ENCODE data around the gene KATNIP.

KATNIP gene

DNA sequence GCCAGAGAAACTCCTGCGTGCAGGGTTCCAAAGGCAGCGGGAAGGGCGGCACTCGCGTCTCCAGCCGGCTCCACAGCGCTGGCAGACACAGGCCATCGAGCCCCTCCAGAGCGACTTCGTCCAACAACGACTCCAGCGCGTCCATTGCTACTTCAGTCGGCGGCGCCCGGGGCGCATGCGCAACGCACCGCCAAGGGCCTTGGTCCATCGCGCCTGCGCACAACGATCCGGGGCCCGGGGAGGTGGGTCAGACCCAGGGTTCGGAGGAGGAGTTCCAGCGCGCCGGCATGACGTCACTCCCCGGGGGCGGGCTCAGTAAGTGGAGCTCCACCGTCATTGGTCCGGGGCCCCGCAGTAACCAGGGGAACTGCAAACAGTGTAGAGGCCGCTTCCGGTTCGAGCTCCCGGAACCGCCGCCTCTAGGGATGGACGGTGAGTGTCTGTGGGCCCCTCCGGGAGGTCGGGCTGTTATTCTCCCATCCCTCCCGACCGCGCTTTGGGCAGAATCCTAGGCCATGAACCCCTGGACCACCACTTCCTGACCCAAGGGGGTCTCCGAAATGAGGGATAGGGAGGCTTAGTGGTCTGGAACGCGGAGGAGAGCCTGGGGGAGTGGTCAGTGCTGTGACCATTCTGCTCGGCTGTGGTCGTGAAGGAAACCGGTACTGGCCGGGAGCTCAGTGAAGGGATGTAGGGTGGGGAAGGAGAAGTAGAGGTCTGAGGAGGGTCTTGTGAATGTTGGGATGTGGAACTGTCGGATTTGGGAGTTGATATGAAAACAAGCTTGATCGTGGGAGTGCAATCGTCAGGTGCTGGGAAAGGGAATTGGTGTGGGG, at the start of gene KATNIP, which contains the start of gene GTF3C1:
Gene KATNIP, plus strand, starts transcription at position 399 of the 836 bp plus-strand sequence. Its CDS starts 27 bp downstream, at position 426.
Gene GTF3C1, minus strand, starts transcription at position 168 of the 836 bp plus-strand sequence. Its CDS starts 23 bp downstream, at position 145.
- DNase-seq = peak; percentile 92

DNA sequence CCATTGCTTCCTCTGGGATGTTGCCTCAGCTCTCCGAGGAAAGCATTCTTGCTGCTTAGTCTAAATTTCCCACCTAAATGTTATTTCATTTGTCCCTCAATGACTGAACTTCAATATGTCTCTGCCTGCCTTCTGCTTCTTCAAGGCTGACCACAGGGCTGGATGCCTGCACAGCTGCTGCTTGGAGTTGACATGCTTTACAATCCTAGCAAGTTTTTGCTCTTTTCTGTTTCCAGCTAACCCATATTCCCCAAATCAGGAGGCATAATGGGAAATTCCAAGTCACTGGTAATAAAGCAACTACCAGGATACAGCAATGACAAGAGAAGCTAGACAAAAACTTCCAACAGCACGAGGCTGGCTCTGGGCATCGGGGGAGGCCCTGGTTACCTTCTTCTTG, 49.1 kb upstream of the KATNIP start:
- DNase-seq = no peak

DNA sequence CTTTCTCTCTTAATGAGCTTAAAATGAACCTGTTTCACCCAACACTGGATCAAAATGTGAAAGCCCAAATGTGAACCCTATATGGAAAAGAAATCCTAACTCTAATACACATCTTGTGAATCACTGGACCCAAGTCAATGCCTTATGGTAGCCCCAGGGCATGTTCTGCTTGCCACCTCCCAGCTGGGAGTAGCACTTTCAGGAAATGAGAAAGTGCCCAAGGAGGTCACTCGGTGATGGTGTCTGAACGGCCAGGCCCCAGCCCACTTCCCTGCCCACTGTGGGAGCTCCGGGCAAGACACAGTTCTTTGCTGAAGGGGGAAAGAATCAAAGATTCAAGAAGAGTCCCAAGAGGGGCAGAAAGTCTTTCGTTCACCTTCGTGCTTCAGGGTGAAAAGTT, 46.3 kb upstream of the KATNIP start:
- no peak for DNase-seq

DNA sequence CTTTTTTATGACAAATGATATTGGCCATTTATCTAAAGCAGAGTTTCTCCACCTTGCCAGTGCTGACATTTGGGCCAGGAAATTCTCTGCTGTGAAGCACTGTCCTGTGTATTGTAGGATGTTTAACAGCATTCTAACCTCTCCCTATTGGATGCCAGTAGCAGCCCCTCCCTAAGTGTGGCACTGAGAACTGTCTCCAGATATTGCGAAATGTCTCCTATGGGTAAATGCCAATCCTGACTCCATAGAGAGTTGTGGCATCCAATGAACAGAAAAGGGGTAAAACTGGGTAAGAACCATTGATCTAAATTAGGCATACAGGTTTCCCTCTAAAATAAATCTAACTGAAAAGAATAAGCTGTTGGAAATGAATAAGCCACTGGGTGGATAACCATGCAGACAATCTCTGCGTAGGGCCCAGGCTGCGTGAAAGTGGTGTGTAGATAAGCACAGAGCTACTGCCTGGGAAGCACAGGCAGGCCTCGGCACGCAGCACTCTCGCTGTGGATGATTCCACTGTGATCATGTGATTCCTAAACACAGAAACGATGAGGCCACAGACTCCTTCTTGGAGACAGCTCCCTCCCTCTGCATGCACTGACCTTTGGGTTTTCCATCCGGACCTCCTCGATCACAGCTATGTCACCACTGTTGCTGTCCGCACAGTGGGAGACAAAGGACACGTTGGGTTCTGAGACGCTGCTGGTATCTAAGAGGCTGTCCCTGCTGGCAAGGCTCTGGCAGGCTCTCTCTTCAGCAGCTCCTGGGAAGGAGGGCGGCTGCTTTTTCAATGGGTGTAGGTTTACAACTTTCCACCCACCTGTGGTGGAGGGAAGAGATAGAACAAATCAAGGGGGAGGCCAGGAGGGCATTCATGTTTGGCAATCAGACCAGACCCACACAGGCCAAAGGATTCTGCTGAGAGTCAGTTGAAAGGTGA, 44.4 kb upstream of the KATNIP start:
- DNase-seq = no peak

DNA sequence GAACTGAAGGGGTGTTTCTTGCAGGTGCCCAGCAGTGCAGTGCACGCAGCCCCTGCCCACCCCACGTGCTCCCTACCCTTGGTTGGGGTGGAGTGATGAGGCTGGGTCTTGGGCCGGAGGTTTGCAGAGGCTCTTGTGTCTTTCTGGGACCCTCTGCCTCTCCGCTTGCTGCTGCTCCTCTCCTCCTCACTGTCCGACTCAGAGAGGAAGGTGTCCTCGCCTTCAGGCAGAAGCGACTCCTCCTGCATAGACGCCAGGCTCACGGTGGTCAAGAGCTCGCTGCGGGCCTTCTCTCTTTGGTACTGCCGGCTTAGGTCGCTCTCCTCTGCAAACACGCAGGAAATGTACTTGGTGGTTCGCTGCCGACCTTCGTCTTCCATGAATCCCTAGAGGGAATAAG, 43.2 kb upstream of the KATNIP start:
- no peak for DNase-seq

DNA sequence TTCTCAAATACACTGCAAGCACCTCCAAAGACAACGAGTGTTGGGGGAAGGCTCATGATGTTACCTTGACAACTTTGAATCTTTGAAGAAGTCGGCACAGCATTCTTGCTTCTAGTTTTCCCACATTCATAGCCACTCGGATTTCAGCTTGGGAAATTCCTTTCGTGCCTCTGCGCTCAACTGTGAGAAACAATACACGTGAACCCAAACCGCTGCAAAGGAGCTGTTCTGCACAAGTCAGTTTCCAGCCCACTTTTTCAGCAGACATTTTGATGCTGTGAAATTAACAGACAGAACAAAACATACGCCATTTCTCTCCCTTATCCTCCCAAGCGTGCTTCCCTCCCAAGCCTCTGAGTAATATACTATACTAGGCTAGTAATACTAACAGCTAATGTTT, 41.5 kb upstream of the KATNIP start:
- no peak for DNase-seq

- DNase-seq = no peak
Measured at GRCh38 chr16:27511657-27512448, 38.1 kb upstream of the KATNIP start.

- DNase-seq = no peak
Measured at GRCh38 chr16:27514806-27515205, 35.1 kb upstream of the KATNIP start.

DNA sequence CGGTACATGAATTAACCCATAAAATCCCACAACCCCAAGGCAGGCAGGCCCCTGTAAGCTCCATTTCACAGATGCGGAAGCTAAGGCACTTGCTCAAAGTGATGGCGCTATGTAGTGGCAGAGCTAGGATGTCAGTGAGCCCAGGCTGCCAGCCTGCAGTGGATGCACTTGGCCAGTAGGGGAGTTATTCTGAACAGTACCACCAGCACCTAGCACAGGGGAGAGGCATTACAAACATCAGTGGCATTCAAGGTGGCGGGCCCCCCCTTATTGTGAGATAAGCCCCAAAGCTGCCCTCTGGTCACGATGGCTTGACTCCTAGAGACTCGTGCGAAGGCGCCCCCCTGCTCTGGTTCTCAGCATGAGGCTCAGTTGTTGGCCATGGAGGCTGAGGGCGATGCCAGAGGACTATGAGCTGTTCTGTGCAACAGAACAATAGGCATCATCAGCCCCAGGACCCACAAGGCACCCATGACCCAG, 34.0 kb upstream of the KATNIP start:
- DNase-seq = no peak

DNA sequence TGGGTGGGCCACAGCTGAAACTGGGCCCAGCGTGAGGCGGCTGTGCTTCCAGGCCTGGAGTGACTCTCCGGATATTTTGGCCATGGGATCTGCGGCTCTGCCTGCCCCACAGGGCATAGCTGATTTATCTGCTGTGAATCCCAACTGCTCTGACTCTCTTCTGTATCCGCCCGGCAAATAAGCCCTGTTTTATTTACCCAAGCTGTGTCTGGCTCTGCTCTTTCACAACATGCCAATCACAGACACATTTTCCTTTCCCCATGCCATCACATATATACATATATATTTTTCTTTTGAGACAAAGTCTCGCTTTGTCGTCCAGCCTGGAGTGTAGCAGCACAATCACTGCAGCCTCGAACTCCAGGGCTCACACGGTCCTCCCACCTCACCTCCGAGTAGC, 33.6 kb upstream of the KATNIP start:
- no peak for DNase-seq

GRCh38 chr16:27517664-27518063, 32.3 kb upstream of the KATNIP start:
- no peak for DNase-seq

DNA sequence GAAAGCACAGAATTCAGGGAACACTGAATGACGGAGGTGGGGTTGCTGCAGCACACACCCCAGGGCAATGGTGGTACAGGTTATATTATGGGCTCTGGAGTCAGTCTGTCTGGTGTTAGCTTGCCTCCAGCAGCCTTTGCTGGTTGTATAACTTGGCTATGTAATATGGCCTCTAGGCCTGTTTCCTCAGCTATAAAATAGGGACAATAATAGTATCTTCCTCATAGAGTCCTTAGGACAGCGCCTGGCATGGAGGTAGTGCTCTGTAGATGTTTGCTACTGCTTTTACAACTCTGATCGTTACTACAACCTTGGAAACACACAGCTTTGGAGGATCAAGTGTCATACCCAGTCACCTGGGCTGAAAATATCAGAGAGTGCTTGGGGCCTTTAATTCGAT, 31.7 kb upstream of the KATNIP start:
- DNase-seq = no peak

- DNase-seq = no peak
Measured at GRCh38 chr16:27520982-27521673, 28.8 kb upstream of the KATNIP start.

GRCh38 chr16:27522173-27522707, 27.7 kb upstream of the KATNIP start:
- no peak for DNase-seq

DNA sequence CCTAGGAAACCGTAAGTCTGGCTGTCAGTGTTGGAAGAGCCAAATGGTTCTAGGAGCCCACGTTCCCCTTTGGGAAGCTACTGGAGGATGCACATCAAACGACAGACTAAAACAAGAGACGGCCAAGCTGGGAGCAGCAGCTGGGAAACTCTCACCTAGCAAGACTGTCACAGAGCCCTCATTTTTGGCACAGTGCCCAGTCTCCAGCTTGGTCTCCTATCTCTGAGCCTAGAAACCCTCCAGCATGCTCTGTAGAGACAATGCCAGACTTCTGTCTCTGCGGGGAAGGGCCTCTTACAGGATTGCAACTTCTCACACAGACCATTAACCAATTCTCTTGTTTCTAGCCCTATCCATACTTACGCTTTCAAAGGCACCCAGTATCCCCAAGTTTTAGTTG, 23.8 kb upstream of the KATNIP start:
- DNase-seq = no peak

- DNase-seq = no peak
Measured at GRCh38 chr16:27528294-27528693, 21.6 kb upstream of the KATNIP start.

GRCh38 chr16:27529962-27530361, 20.0 kb upstream of the KATNIP start:
- DNase-seq = no peak

GRCh38 chr16:27531186-27531585, 18.8 kb upstream of the KATNIP start:
- no peak for DNase-seq

DNA sequence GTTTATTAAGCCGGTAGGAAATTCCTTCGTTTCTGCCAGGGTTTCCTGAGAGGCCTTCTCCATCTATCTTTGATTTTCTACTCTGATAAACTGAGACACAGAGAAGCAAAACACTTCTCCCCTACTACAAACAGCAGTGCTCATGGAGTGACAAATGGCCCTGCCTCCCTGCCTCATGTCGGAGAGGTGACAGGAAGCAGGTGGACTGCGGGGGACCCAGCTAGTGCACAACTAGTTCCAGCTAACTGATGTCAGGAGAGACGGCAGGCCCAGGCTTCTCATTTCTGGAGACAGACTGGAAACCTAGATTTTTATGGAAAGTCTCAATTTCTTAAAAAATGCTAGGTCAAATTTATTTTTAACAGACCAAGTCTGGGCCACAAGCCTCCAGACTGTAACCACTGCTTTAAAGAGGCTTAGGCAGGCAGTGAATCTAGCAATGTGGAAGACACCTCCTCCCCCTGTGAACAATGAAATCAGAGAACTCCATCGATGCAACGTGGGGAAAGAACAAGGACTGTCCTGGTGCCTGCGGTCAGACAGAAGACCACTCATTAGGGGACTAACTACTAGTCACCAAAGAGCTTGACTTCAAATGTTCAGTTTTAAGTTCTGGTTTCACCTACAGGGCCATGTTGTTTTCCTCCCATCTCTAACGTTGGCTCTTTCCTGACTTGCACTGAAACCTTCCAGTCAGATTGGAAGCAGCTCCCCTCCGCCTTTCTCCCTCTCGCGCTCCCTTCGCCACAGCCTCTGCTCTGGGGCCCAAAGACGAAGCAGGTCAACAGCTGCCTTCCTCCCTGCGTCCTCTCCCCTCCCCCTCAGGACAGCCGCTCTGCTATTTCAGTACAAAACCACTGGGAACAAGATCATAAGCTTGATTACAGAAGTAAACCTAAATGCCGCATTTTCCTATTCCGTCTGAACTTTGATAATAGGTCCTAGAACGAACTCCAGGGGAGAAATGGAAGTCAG, 17.8 kb upstream of the KATNIP start:
- no peak for DNase-seq

DNA sequence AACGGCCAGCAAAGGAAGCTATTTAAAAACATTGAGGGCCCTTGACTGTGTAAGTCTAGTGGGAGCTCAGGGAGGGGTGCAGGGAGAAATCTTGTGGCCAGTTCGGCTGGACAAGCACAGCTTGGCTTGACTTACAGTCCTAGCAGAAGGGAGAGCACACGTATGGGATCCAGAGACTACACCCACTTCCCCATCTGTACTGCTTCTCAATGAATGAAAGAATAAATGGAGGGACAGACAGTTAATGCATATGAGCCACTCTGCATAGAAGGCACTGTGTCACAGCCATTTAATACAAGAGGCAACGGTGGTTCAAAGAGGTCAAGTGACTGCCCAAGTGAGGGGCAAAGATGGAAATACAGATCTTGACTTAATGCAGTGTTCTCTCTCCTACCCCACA, 15.7 kb upstream of the KATNIP start:
- no peak for DNase-seq

GRCh38 chr16:27538528-27538927, 11.4 kb upstream of the KATNIP start:
- DNase-seq = no peak

Measured in NCI-H748 treated with DMSO at 0.1 percent for 48 hours (cell line).